ENCODE data around the gene HCRTR2.
"Not testable (repeated sequence)": the region's sequence is repeated elsewhere in the genome, so short reads cannot be mapped to it uniquely, and the experiment has no call there.

The HCRTR2 gene

DNA sequence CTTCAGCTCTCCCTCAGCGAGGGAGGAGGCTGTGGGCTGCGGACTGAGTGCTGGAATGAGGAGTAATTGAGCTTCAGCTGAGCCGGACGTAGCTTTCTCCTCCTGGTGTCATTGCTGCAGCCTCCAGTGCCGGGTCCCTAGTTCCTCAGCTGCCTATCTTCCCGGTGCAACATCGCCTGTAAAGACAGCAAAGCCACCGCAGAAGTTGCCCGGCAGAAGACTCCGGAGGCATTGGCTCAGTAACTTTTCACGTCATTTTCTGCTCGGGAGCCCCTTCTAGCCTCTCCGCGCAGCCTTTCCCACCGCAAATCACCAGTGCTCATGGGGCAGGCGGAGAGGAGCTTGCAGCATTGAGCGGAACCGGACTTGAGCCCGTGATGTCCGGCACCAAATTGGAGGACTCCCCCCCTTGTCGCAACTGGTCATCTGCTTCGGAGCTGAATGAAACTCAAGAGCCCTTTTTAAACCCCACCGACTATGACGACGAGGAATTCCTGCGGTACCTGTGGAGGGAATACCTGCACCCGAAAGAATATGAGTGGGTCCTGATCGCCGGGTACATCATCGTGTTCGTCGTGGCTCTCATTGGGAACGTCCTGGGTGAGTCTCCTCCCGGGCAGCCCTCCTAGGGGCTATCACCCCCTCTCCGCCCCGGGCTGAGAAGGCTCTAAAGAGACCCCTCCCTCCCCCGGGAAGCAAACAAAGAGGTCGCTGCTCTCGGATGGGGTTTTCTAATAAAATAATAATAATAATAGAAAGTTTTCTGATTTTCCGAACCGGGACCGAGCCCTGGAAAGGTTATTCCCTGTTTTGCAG, at the start of gene HCRTR2:
HCRTR2 (plus strand) TSS at position 305 of the 816 bp plus-strand sequence; CDS start at position 378, 73 bp downstream.
- H3K9me3 ChIP-seq (ENCODE audit: control insufficient read depth in 5 of 5, low read length in 5 of 5) = no peaks in the 10 kb centered on the region
- peaks cover 0 to 28% (median 14%) of the 10 kb centered on the region in 5 donors for H3K27me3 ChIP-seq (ENCODE audit: control insufficient read depth in 5 of 5, insufficient read depth in 4 of 5, low read length in 5 of 5)
- H3K36me3 ChIP-seq (ENCODE audit: control insufficient read depth in 5 of 5, insufficient read depth in 5 of 5, low read length in 5 of 5) = no peaks in the 10 kb centered on the region
- no peak within 1 kb of the TSS for H3K4me3 ChIP-seq (ENCODE audit: low read depth in 1 of 5, low read length in 5 of 5)
- H3K4me1 ChIP-seq (ENCODE audit: control insufficient read depth in 5 of 5, insufficient read depth in 5 of 5, low read length in 5 of 5) = peaks cover 0 to 5% (median 3%) of the 10 kb centered on the region in 5 donors
- H3K9ac ChIP-seq (ENCODE audit: low read length in 5 of 5) = no peak within 1 kb of the TSS
- no peak within 1 kb of the TSS for H3K27ac ChIP-seq (ENCODE audit: low read depth, low read length)

DNA sequence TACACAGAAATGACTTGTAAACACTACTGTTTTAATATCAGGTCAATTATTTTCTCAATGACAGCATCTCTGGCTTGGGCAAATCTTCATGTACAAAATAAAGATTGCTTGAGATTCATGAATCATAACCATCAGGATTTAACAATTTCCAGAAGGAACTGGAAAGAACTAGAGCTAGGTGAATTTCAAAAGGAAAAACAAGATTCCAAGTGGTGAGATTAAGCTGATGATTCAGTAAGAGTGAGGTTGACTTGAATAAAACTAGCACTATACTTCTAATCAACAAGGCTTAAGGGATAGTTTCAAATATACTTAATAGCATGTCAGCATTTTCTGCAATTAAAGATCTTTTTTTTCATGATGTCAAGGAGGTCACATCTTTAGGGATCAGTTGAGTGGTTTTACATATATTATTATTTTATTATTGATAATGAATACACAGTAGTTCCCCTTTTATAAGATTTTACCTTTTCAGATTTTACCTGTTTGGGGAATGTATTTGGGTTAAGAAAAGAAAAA, 43.5 kb upstream of the HCRTR2 start:
- H3K4me3 ChIP-seq (ENCODE audit: low read depth in 1 of 5, low read length in 5 of 5) = no peak overlapping the region
- H3K9ac ChIP-seq (ENCODE audit: low read length in 5 of 5) = no peak overlapping the region
- H3K4me1 ChIP-seq (ENCODE audit: control insufficient read depth in 5 of 5, insufficient read depth in 5 of 5, low read length in 5 of 5) = peaks cover 0 to 2% (median 0%) of the 10 kb centered on the region in 5 donors
- H3K27me3 ChIP-seq (ENCODE audit: control insufficient read depth in 5 of 5, insufficient read depth in 4 of 5, low read length in 5 of 5) = no peaks in the 10 kb centered on the region
- H3K9me3 ChIP-seq (ENCODE audit: control insufficient read depth in 5 of 5, low read length in 5 of 5) = peaks cover 0 to 11% (median 4%) of the 10 kb centered on the region in 5 donors
- H3K27ac ChIP-seq (ENCODE audit: low read depth, low read length) = no peak overlapping the region
- no peaks in the 10 kb centered on the region for H3K36me3 ChIP-seq (ENCODE audit: control insufficient read depth in 5 of 5, insufficient read depth in 5 of 5, low read length in 5 of 5)

GRCh38 chr6:55131616-55132015, 42.7 kb upstream of the HCRTR2 start:
- no peak overlapping the region for H3K27ac ChIP-seq (ENCODE audit: low read depth, low read length)
- H3K4me1 ChIP-seq (ENCODE audit: control insufficient read depth in 5 of 5, insufficient read depth in 5 of 5, low read length in 5 of 5) = peaks cover 0 to 2% (median 0%) of the 10 kb centered on the region in 5 donors
- no peaks in the 10 kb centered on the region for H3K27me3 ChIP-seq (ENCODE audit: control insufficient read depth in 5 of 5, insufficient read depth in 4 of 5, low read length in 5 of 5)
- no peak overlapping the region for H3K9ac ChIP-seq (ENCODE audit: low read length in 5 of 5)
- H3K4me3 ChIP-seq (ENCODE audit: low read depth in 1 of 5, low read length in 5 of 5) = no peak overlapping the region
- H3K9me3 ChIP-seq (ENCODE audit: control insufficient read depth in 5 of 5, low read length in 5 of 5) = peaks cover 0 to 6% (median 4%) of the 10 kb centered on the region in 5 donors
- no peaks in the 10 kb centered on the region for H3K36me3 ChIP-seq (ENCODE audit: control insufficient read depth in 5 of 5, insufficient read depth in 5 of 5, low read length in 5 of 5)

GRCh38 chr6:55136916-55137315, 37.4 kb upstream of the HCRTR2 start:
- H3K27ac ChIP-seq (ENCODE audit: low read depth, low read length) = no peak overlapping the region
- H3K4me3 ChIP-seq (ENCODE audit: low read depth in 1 of 5, low read length in 5 of 5) = no peak overlapping the region
- H3K9ac ChIP-seq (ENCODE audit: low read length in 5 of 5) = no peak overlapping the region
- H3K36me3 ChIP-seq (ENCODE audit: control insufficient read depth in 5 of 5, insufficient read depth in 5 of 5, low read length in 5 of 5) = no peaks in the 10 kb centered on the region
- H3K4me1 ChIP-seq (ENCODE audit: control insufficient read depth in 5 of 5, insufficient read depth in 5 of 5, low read length in 5 of 5) = no peaks in the 10 kb centered on the region
- H3K27me3 ChIP-seq (ENCODE audit: control insufficient read depth in 5 of 5, insufficient read depth in 4 of 5, low read length in 5 of 5) = no peaks in the 10 kb centered on the region
- H3K9me3 ChIP-seq (ENCODE audit: control insufficient read depth in 5 of 5, low read length in 5 of 5) = no peaks in the 10 kb centered on the region

GRCh38 chr6:55137929-55138693, 36.2 kb upstream of the HCRTR2 start:
- no peak overlapping the region for H3K27ac ChIP-seq (ENCODE audit: low read depth, low read length)

DNA sequence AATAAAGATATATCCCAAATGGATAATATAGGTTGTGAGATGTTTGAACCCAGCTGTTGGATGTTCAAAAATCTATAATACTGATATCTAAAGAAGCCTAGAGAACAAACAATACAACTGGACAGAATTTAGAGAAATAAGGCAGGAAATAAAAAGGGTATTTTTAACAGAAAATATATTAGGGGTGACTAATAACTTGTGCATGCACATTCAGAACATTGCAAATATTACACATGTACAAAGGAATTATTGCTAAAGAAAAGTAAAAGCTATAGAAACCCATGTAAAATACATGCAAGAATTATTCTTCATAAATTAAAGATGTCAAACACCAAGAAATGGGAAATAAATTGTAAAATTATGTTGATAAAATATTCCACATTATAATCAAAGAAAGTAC, 32.7 kb upstream of the HCRTR2 start:
- Histone ChIP-seq H3K9me3 (ENCODE audit: control insufficient read depth in 5 of 5, low read length in 5 of 5) (no peaks in the 10 kb centered on the region), H3K27ac (ENCODE audit: low read depth, low read length) (no peak overlapping the region), H3K9ac (ENCODE audit: low read length in 5 of 5) (no peak overlapping the region), H3K36me3 (ENCODE audit: control insufficient read depth in 5 of 5, insufficient read depth in 5 of 5, low read length in 5 of 5) (no peaks in the 10 kb centered on the region), H3K27me3 (ENCODE audit: control insufficient read depth in 5 of 5, insufficient read depth in 4 of 5, low read length in 5 of 5) (no peaks in the 10 kb centered on the region), H3K4me1 (ENCODE audit: control insufficient read depth in 5 of 5, insufficient read depth in 5 of 5, low read length in 5 of 5) (no peaks in the 10 kb centered on the region), H3K4me3 (ENCODE audit: low read depth in 1 of 5, low read length in 5 of 5) (no peak overlapping the region)

More at GRCh38 chr6:55137929-55138693, 36.2 kb upstream of the HCRTR2 start:
- Histone ChIP-seq H3K27me3 (ENCODE audit: control insufficient read depth in 5 of 5, insufficient read depth in 4 of 5, low read length in 5 of 5) (no peaks in the 10 kb centered on the region), H3K4me3 (ENCODE audit: low read depth in 1 of 5, low read length in 5 of 5) (no peak overlapping the region), H3K9me3 (ENCODE audit: control insufficient read depth in 5 of 5, low read length in 5 of 5) (no peaks in the 10 kb centered on the region), H3K9ac (ENCODE audit: low read length in 5 of 5) (no peak overlapping the region), H3K36me3 (ENCODE audit: control insufficient read depth in 5 of 5, insufficient read depth in 5 of 5, low read length in 5 of 5) (no peaks in the 10 kb centered on the region), H3K4me1 (ENCODE audit: control insufficient read depth in 5 of 5, insufficient read depth in 5 of 5, low read length in 5 of 5) (no peaks in the 10 kb centered on the region)

DNA sequence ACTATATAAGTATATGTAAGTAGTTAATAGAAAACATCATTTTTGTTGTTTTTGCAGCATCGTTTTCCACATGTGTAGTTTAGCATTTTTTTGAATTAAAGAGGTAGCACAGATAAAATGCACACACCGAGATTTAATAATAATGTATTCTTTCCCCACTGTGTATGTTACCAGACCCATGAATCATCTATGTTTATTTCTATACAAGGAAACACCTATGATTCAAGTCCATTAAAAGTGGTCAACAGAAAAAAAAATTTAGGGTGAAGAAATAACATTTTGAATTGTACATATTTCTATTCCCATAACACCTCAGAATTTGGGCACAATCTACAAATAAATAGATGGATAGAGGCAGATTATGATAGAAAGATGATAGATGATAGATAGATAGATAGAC, 31.7 kb upstream of the HCRTR2 start:
- H3K4me1 ChIP-seq (ENCODE audit: control insufficient read depth in 5 of 5, insufficient read depth in 5 of 5, low read length in 5 of 5) = no peaks in the 10 kb centered on the region

DNA sequence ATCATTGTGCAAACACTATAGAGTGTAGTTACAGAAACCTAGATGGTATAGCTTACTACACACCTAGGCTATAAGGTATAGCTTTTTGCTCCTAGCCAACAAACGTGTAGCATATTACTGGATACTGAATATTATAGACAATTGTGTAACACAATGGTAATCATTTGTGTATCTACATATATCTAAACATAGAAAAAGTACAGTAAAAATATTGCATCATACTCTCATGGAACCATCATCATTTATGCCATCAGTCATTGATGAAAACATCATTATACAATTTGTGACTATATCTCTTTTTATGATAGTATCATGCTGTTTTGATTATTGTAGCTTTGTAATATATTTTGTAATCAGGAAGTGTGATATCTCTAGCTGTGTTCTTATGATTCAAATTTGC, 21.0 kb upstream of the HCRTR2 start:
- Histone ChIP-seq H3K9ac (ENCODE audit: low read length in 5 of 5) (no peak overlapping the region), H3K36me3 (ENCODE audit: control insufficient read depth in 5 of 5, insufficient read depth in 5 of 5, low read length in 5 of 5) (no peaks in the 10 kb centered on the region), H3K27me3 (ENCODE audit: control insufficient read depth in 5 of 5, insufficient read depth in 4 of 5, low read length in 5 of 5) (no peaks in the 10 kb centered on the region), H3K4me3 (ENCODE audit: low read depth in 1 of 5, low read length in 5 of 5) (no peak overlapping the region), H3K4me1 (ENCODE audit: control insufficient read depth in 5 of 5, insufficient read depth in 5 of 5, low read length in 5 of 5) (no peaks in the 10 kb centered on the region), H3K9me3 (ENCODE audit: control insufficient read depth in 5 of 5, low read length in 5 of 5) (peaks cover 0 to 7% (median 0%) of the 10 kb centered on the region in 5 donors), H3K27ac (ENCODE audit: low read depth, low read length) (no peak overlapping the region)

More for the DNA sequence above, 31.7 kb upstream of the HCRTR2 start:
- H3K27me3 ChIP-seq (ENCODE audit: control insufficient read depth in 5 of 5, insufficient read depth in 4 of 5, low read length in 5 of 5) = no peaks in the 10 kb centered on the region
- no peak overlapping the region for H3K27ac ChIP-seq (ENCODE audit: low read depth, low read length)
- H3K36me3 ChIP-seq (ENCODE audit: control insufficient read depth in 5 of 5, insufficient read depth in 5 of 5, low read length in 5 of 5) = no peaks in the 10 kb centered on the region
- H3K4me3 ChIP-seq (ENCODE audit: low read depth in 1 of 5, low read length in 5 of 5) = no peak overlapping the region
- no peak overlapping the region for H3K9ac ChIP-seq (ENCODE audit: low read length in 5 of 5)
- no peaks in the 10 kb centered on the region for H3K9me3 ChIP-seq (ENCODE audit: control insufficient read depth in 5 of 5, low read length in 5 of 5)

GRCh38 chr6:55158784-55159183, 15.5 kb upstream of the HCRTR2 start:
- H3K4me1 ChIP-seq (ENCODE audit: control insufficient read depth in 5 of 5, insufficient read depth in 5 of 5, low read length in 5 of 5); H3K27me3 ChIP-seq (ENCODE audit: control insufficient read depth in 5 of 5, insufficient read depth in 4 of 5, low read length in 5 of 5); H3K9me3 ChIP-seq (ENCODE audit: control insufficient read depth in 5 of 5, low read length in 5 of 5); H3K36me3 ChIP-seq (ENCODE audit: control insufficient read depth in 5 of 5, insufficient read depth in 5 of 5, low read length in 5 of 5); H3K27ac ChIP-seq (ENCODE audit: low read depth, low read length); H3K9ac ChIP-seq (ENCODE audit: low read length in 5 of 5); H3K4me3 ChIP-seq (ENCODE audit: low read depth in 1 of 5, low read length in 5 of 5): not testable (repeated sequence)

DNA sequence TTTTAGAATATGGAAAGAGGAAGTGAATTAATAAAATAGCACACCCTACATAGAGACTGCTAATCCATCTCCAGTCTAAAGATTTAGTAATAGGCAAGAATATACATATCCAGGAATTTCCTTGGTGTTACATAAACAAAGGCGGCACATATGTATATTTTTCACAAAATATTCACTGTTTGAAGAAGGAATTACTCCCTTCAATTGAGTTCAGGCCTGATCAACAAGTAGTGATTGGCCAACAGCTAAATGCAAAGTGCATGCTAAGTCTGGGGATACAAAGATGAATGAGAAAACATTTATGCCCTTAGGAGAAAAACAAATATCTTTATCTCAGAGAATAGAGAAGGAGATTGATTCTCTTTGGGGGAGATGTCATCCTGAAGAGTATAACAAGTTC, 6.5 kb upstream of the HCRTR2 start:
- Histone ChIP-seq H3K9ac (ENCODE audit: low read length in 5 of 5) (no peak overlapping the region), H3K36me3 (ENCODE audit: control insufficient read depth in 5 of 5, insufficient read depth in 5 of 5, low read length in 5 of 5) (no peaks in the 10 kb centered on the region), H3K4me3 (ENCODE audit: low read depth in 1 of 5, low read length in 5 of 5) (no peak overlapping the region), H3K4me1 (ENCODE audit: control insufficient read depth in 5 of 5, insufficient read depth in 5 of 5, low read length in 5 of 5) (no peaks in the 10 kb centered on the region), H3K27ac (ENCODE audit: low read depth, low read length) (no peak overlapping the region), H3K9me3 (ENCODE audit: control insufficient read depth in 5 of 5, low read length in 5 of 5) (no peaks in the 10 kb centered on the region), H3K27me3 (ENCODE audit: control insufficient read depth in 5 of 5, insufficient read depth in 4 of 5, low read length in 5 of 5) (no peaks in the 10 kb centered on the region)

Measured in subcutaneous abdominal adipose tissue (tissue), 5 donors.